Keratinocyte (primary cell): Measurements from ENCODE around the gene TOR4A. TPM values are rescaled to one million over a fixed set of nuclear protein-coding genes. Genes with fewer than 3 reads are reported as not detected.

ENCODE experiments used
- DNase-seq: peaks from one replicate; pipeline ENCODE4 v3.0.0-alpha.2; 2011; ENCODE audit warnings: low read depth, missing footprints, low spot score
- FAIRE-seq: peaks from 2 replicates; lab custom pipeline; 2011; peaks lifted over from hg19 to GRCh38; lab: Jason Lieb, UNC
- H2AFZ ChIP-seq: 2 replicates; pipeline ENCODE4 v1.6.0; 2012; ENCODE audit warnings: low read length, control low read depth, inconsistent platforms; ENCODE audit not compliant: control insufficient read depth
- H3K27ac ChIP-seq: 2 replicates; pipeline ENCODE4 v1.5.1; 2011; ENCODE audit warnings: low read length; ENCODE audit not compliant: control insufficient read depth, insufficient read depth
- H3K27me3 ChIP-seq: 3 replicates; pipeline ENCODE4 v1.6.0; 2011; ENCODE audit warnings: low read length; ENCODE audit not compliant: control insufficient read depth, insufficient read depth; ENCODE audit errors: extremely low read depth
- H3K36me3 ChIP-seq, 2 experiments: 2 replicates in 1 of 2; 3 replicates in 1 of 2; pipeline ENCODE4 v1.5.1; 2011; ENCODE audit warnings: low read length in 2 of 2, mild to moderate bottlenecking in 1 of 2; ENCODE audit not compliant: control insufficient read depth in 2 of 2, insufficient read depth in 2 of 2; ENCODE audit errors: extremely low read depth in 1 of 2
- H3K4me1 ChIP-seq: 3 replicates; pipeline ENCODE4 v1.5.1; 2011; ENCODE audit warnings: low read length; ENCODE audit not compliant: control insufficient read depth, insufficient read depth; ENCODE audit errors: extremely low read depth
- H3K4me2 ChIP-seq: 3 replicates; pipeline ENCODE4 v1.6.0; 2011; ENCODE audit warnings: low read depth, low read length; ENCODE audit not compliant: control insufficient read depth, insufficient read depth; ENCODE audit errors: extremely low read depth
- H3K4me3 ChIP-seq, 3 experiments: fragments of 200-600 bp in 1 of 3; sonication (generic) in 1 of 3; 2 replicates in 2 of 3; 3 replicates in 1 of 3; pipeline ENCODE4 v1.5.1; 2011 to 2016; ENCODE audit warnings: low read length in 3 of 3, mild to moderate bottlenecking in 3 of 3, control low read depth in 2 of 3, inconsistent platforms in 1 of 3, low read depth in 1 of 3, mixed read lengths in 1 of 3, mixed run types in 1 of 3, moderate library complexity in 1 of 3; ENCODE audit not compliant: control insufficient read depth in 2 of 3, insufficient read depth in 2 of 3; ENCODE audit errors: extremely low read depth in 1 of 3
- H3K79me2 ChIP-seq: 2 replicates; pipeline ENCODE4 v1.6.0; 2012; ENCODE audit warnings: low read length; ENCODE audit not compliant: control insufficient read depth, insufficient read depth
- H3K9ac ChIP-seq: 3 replicates; pipeline ENCODE4 v1.6.0; 2011; ENCODE audit warnings: low read length; ENCODE audit not compliant: control insufficient read depth, insufficient read depth; ENCODE audit errors: extremely low read depth
- H3K9me1 ChIP-seq: 3 replicates; pipeline ENCODE4 v1.6.0; 2011; ENCODE audit warnings: low read length; ENCODE audit not compliant: control insufficient read depth, insufficient read depth; ENCODE audit errors: extremely low read depth
- H3K9me3 ChIP-seq: 2 replicates; pipeline ENCODE4 v1.5.1; 2012; ENCODE audit warnings: low read depth, low read length; ENCODE audit not compliant: control insufficient read depth
- H4K20me1 ChIP-seq: 3 replicates; pipeline ENCODE4 v1.6.0; 2011; ENCODE audit warnings: low read length; ENCODE audit not compliant: control insufficient read depth, insufficient read depth; ENCODE audit errors: extremely low read depth
- CTCF ChIP-seq, 3 experiments: IDR thresholded peaks in 1 of 3; conservative IDR thresholded peaks in 1 of 3; optimal IDR thresholded peaks in 1 of 3; 2 replicates in 2 of 3; 3 replicates in 1 of 3; pipeline versions ENCODE3 to v1.5.1; 2011; ENCODE audit warnings: low read length in 3 of 3, mild to moderate bottlenecking in 3 of 3, moderate library complexity in 2 of 3, control low read depth in 1 of 3, inconsistent platforms in 1 of 3; ENCODE audit not compliant: insufficient read depth in 2 of 3; ENCODE audit errors: extremely low read depth in 1 of 3
- EZH2 ChIP-seq: IDR thresholded peaks from one replicate; pipeline ENCODE4 v1.6.1; 2012; ENCODE audit warnings: inconsistent platforms, mild to moderate bottlenecking, low read length, moderate library complexity
- dilution Hi-C: fragments of 300-500 bp; cut with MboI; formaldehyde crosslinking; loops from one replicate; pipeline ENCODE4 v1.7.0; 2020; ENCODE audit warnings: low sequenced_read_pairs; ENCODE audit not compliant: extremely low pct_ligation_motif_present
- polyA plus RNA-seq, 5 experiments: library from polyadenylated mRNA; depleted of rRNA in 3 of 5; stranded (reverse) in 3 of 5; stranded (forward) in 1 of 5; unstranded in 1 of 5; fragments of >200 nt; gene quantifications; 1 replicate in 1 of 5; 2 replicates in 3 of 5; 3 replicates in 1 of 5; pipeline versions ENCODE4 v1.2.1 to v1.2.3, GENCODE V29; 2011 to 2012; ENCODE audit warnings: missing spikeins in 2 of 5, low read depth in 1 of 5, low replicate concordance in 1 of 5

TOR4A gene
- polyA plus RNA-seq, 1 donor (not counting 4 experiments of a cell fraction or from before 2014, with no cell fraction given), result 5.8 TPM

GRCh38 chr9:137279741-137280473 lies 2.4 kb downstream of the TOR4A start:
- Histone ChIP-seq H3K27ac (no peak overlapping the region), H3K27me3 (peaks cover 3% of the 10 kb centered on the region), H3K9me1 (no peaks in the 10 kb centered on the region), H2AFZ (no peak overlapping the region), H3K4me2 (no peak overlapping the region), H3K36me3 (peaks cover 8 to 14% of the 10 kb centered on the region in 2 experiments), H3K79me2 (peaks cover 25% of the 10 kb centered on the region), H3K9me3 (no peaks in the 10 kb centered on the region), H3K4me1 (peaks cover 8% of the 10 kb centered on the region), H3K9ac (no peak overlapping the region), H3K4me3 (no peak overlapping the region), H4K20me1 (peaks cover 3% of the 10 kb centered on the region)
- FAIRE-seq (no peak), DNase-seq (no peak)
- TF ChIP-seq EZH2 (no peak), CTCF (optimal IDR thresholded peaks at IDR 0.05 in 1 of 3, IDR thresholded peaks at IDR 0.05 in 1 of 3, conservative IDR thresholded peaks at IDR 0.05 in 1 of 3; ENCODE audit: extremely low read depth in 1 of 3, insufficient read depth in 2 of 3, low read length in 3 of 3) (no peak)
- dilution Hi-C loops, result no loop called here

GRCh38 chr9:137280474-137281344 lies 3.2 kb downstream of the TOR4A start:
- no peak overlapping the region for H3K9ac ChIP-seq
- peaks cover 8% of the 10 kb centered on the region for H3K4me1 ChIP-seq

More at GRCh38 chr9:137280474-137281344, 3.2 kb downstream of the TOR4A start:
- dilution Hi-C loops, result no loop called here
- peak in 1 of 3 experiments; percentile 52 for TF ChIP-seq CTCF (optimal IDR thresholded peaks at IDR 0.05 in 1 of 3, IDR thresholded peaks at IDR 0.05 in 1 of 3, conservative IDR thresholded peaks at IDR 0.05 in 1 of 3; ENCODE audit: extremely low read depth in 1 of 3, insufficient read depth in 2 of 3, low read length in 3 of 3)
- TF ChIP-seq EZH2, result no peak
- peaks cover 25% of the 10 kb centered on the region for H3K79me2 ChIP-seq
- no peak overlapping the region for H3K4me2 ChIP-seq
- H3K9me3 ChIP-seq, result no peaks in the 10 kb centered on the region
- no peak overlapping the region for H3K4me3 ChIP-seq
- H4K20me1 ChIP-seq, result peaks cover 3% of the 10 kb centered on the region
- no peak for FAIRE-seq
- no peaks in the 10 kb centered on the region for H3K9me1 ChIP-seq
- peaks cover 3% of the 10 kb centered on the region for H3K27me3 ChIP-seq
- H3K36me3 ChIP-seq, result peaks cover 8 to 14% of the 10 kb centered on the region in 2 experiments
- no peak for DNase-seq
- H3K27ac ChIP-seq, result no peak overlapping the region
- H2AFZ ChIP-seq, result no peak overlapping the region
